Gastrocnemius medialis (tissue), 4 donors: ENCODE results near the gene SETDB1. TPM values are rescaled to one million over a fixed set of nuclear protein-coding genes. Genes with fewer than 3 reads are reported as not detected.
A peak's percentile ranks its signal among the peaks of the same experiment; 100 is the strongest.

Source experiments
- ATAC-seq, 2 donors: fragments of 150-250 bp; one replicate each; pipeline ENCODE4 v1.9.1; 2016
- DNase-seq, 2 donors: peaks; one replicate each; pipeline ENCODE4 v3.0.0-alpha.2; 2019
- H3K27ac ChIP-seq, 4 donors: fragments of 200-600 bp; sonication (generic); 1 replicate in 1 of 4; 2 replicates in 3 of 4; pipeline ENCODE4 v1.5.1; 2016 to 2018; ENCODE audit warnings: mild to moderate bottlenecking in 2 of 4, moderate library complexity in 1 of 4
- H3K27me3 ChIP-seq, 3 donors: fragments of 200-600 bp; sonication (generic) in 2 of 3; 1 replicate in 1 of 3; 2 replicates in 2 of 3; pipeline versions ENCODE4 v1.5.1 to v1.6.0; 2016 to 2019; ENCODE audit warnings: mild to moderate bottlenecking in 1 of 3, moderate library complexity in 1 of 3
- H3K36me3 ChIP-seq, 2 donors: fragments of 200-600 bp; sonication (generic) in 1 of 2; one replicate each; pipeline ENCODE4 v1.5.1; 2017 to 2018
- H3K4me1 ChIP-seq, 2 donors: fragments of 200-600 bp; sonication (generic) in 1 of 2; one replicate each; pipeline ENCODE4 v1.5.1; 2016 to 2017; ENCODE audit warnings: mild to moderate bottlenecking in 2 of 2
- H3K4me3 ChIP-seq, 4 donors: fragments of 200-600 bp; sonication (generic) in 3 of 4; 1 replicate in 1 of 4; 2 replicates in 3 of 4; pipeline ENCODE4 v1.5.1; 2016 to 2019; ENCODE audit warnings: mild to moderate bottlenecking in 2 of 4
- H3K9me3 ChIP-seq, 3 donors: fragments of 200-600 bp; sonication (generic) in 2 of 3; 1 replicate in 1 of 3; 2 replicates in 2 of 3; pipeline ENCODE4 v1.5.1; 2016 to 2019
- CTCF ChIP-seq, 5 experiments: fragments of 450-650 bp in 3 of 5; fragments of 200-600 bp in 2 of 5; sonication (generic) in 2 of 5; IDR thresholded peaks in 4 of 5; conservative IDR thresholded peaks in 1 of 5; 1 replicate in 4 of 5; 2 replicates in 1 of 5; pipeline ENCODE4 v1.5.1; 2016 to 2019; ENCODE audit warnings: antibody characterized with exemption in 5 of 5, mild to moderate bottlenecking in 3 of 5, moderate library complexity in 3 of 5
- POLR2A ChIP-seq, 2 donors: fragments of 450-650 bp; IDR thresholded peaks; one replicate each; pipeline ENCODE4 v1.6.1; 2017; ENCODE audit warnings: antibody characterized with exemption in 2 of 2, mild to moderate bottlenecking in 2 of 2, moderate library complexity in 2 of 2
- in situ Hi-C, 4 donors: fragments of 200-750 bp; cut with MboI; loops; one replicate each; pipeline versions ENCODE4 v1.15.0 to v1.8.0; 2017; ENCODE audit warnings: low sequenced_read_pairs in 4 of 4
- intact Hi-C: fragments of 100-400 bp; cut with DNase I; formaldehyde crosslinking; loops from one replicate; pipeline ENCODE4 v1.15.1; 2023; ENCODE audit warnings: low total_unique reads
- total RNA-seq, 4 donors: library from RNA; depleted of rRNA; stranded (reverse); fragments of >200 nt; gene quantifications; one replicate each; pipeline versions ENCODE4 v1.1.0 to v1.2.3, GENCODE V29; 2016

SETDB1 gene
- total RNA-seq, 4 donors from 2014 or later = 13.7 to 20.8 (median 17.3) TPM

DNA sequence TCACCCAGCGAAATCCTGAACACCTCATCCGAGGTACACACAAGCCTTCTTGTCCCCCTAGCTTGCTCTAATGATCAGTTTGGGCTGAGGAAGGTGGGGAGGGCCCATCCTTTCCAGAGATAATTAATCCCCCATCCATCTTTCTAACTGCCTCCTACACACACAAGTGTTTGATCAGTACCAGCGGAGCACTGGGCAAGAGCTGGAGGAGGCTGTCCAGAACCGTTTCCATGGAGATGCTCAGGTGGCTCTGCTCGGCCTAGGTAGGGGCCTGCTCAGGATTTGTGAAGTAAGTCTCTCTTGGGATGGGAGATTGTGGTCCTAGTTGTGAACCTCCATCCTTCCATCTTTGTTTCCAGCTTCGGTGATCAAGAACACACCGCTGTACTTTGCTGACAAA, 61.8 kb downstream of the SETDB1 start:
- H3K4me3 ChIP-seq = no peak overlapping the region
- no peaks in the 10 kb centered on the region for H3K9me3 ChIP-seq
- intact Hi-C loops = no loop called here
- in situ Hi-C loops = no loop called here
- ATAC-seq (no peak), DNase-seq (no peak)
- TF ChIP-seq CTCF (IDR thresholded peaks at IDR 0.05 in 4 of 5, conservative IDR thresholded peaks at IDR 0.05 in 1 of 5) = no peak
- no peak for TF ChIP-seq POLR2A (IDR thresholded peaks at IDR 0.05)
- H3K36me3 ChIP-seq = no peaks in the 10 kb centered on the region
- no peaks in the 10 kb centered on the region for H3K4me1 ChIP-seq
- no peak overlapping the region for H3K27ac ChIP-seq
- no peaks in the 10 kb centered on the region for H3K27me3 ChIP-seq

- H3K9me3 ChIP-seq = no peaks in the 10 kb centered on the region
Measured at GRCh38 chr1:150992626-150993025, 66.5 kb downstream of the SETDB1 start.

GRCh38 chr1:150994248-150994647, 68.1 kb downstream of the SETDB1 start:
- ATAC-seq (no peak), DNase-seq (no peak)
- TF ChIP-seq POLR2A (IDR thresholded peaks at IDR 0.05) (no peak), CTCF (IDR thresholded peaks at IDR 0.05 in 4 of 5, conservative IDR thresholded peaks at IDR 0.05 in 1 of 5) (no peak)
- in situ Hi-C loops (no loop called here), intact Hi-C loops (no loop called here)
- Histone ChIP-seq H3K4me3 (no peak overlapping the region), H3K36me3 (peaks cover 0 to 25% of the 10 kb centered on the region in 2 donors), H3K4me1 (peaks cover 9 to 11% of the 10 kb centered on the region in 2 donors), H3K27ac (no peak overlapping the region), H3K27me3 (no peaks in the 10 kb centered on the region), H3K9me3 (no peaks in the 10 kb centered on the region)

More at GRCh38 chr1:150992626-150993025, 66.5 kb downstream of the SETDB1 start:
- DNase-seq (no peak), ATAC-seq (no peak)
- Histone ChIP-seq H3K36me3 (peaks cover 0 to 8% of the 10 kb centered on the region in 2 donors), H3K27me3 (no peaks in the 10 kb centered on the region), H3K27ac (no peak overlapping the region), H3K4me3 (no peak overlapping the region), H3K4me1 (peaks cover 9 to 11% of the 10 kb centered on the region in 2 donors)
- in situ Hi-C loops = no loop called here
- intact Hi-C loops = no loop called here
- TF ChIP-seq CTCF (IDR thresholded peaks at IDR 0.05 in 4 of 5, conservative IDR thresholded peaks at IDR 0.05 in 1 of 5) (no peak), POLR2A (IDR thresholded peaks at IDR 0.05) (no peak)

DNA sequence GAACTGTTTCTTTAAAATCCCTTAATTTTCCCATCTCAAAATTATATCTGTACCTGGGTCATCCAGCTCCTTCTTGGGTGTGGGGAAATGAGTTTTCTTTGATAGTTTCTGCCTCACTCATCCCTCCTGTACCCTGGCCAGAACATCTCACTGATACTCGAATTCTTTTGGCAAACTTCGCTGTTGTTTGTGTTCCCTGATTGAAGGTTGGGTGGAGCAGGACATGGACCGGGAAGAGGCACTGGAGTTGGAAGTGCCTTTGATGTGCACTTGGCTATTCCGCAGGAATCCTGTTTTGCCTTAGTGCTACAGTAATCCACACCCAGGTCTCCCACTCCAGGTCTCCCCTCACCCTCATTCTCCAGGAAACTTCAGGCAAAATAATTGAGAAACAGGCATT, 69.3 kb downstream of the SETDB1 start:
- intact Hi-C loops (loop anchor here (1.0 kb wide), 1 partner anchor 16 kb away; no protein-coding TSS in a partner anchor), in situ Hi-C loops (no loop called here)
- ATAC-seq (peak; percentile 38), DNase-seq (no peak)
- peak overlapping the region in 2 of 4 donors; percentile 27 to 29 for H3K4me3 ChIP-seq
- no peaks in the 10 kb centered on the region for H3K9me3 ChIP-seq
- TF ChIP-seq CTCF (IDR thresholded peaks at IDR 0.05 in 4 of 5, conservative IDR thresholded peaks at IDR 0.05 in 1 of 5) (no peak), POLR2A (IDR thresholded peaks at IDR 0.05) (no peak)
- peaks cover 0 to 37% of the 10 kb centered on the region in 2 donors for H3K36me3 ChIP-seq
- peaks cover 9 to 11% of the 10 kb centered on the region in 2 donors for H3K4me1 ChIP-seq
- no peaks in the 10 kb centered on the region for H3K27me3 ChIP-seq
- peak overlapping the region; percentile 51 to 70 (median 64) for H3K27ac ChIP-seq

GRCh38 chr1:150995896-150996295, 69.7 kb downstream of the SETDB1 start:
- H3K36me3 ChIP-seq = peaks cover 0 to 41% of the 10 kb centered on the region in 2 donors
- ATAC-seq (peak; percentile 76 to 86), DNase-seq (peak in 1 of 2 donors; percentile 78)
- H3K4me3 ChIP-seq = peak overlapping the region in 2 of 4 donors; percentile 27 to 29
- H3K9me3 ChIP-seq = no peaks in the 10 kb centered on the region
- H3K4me1 ChIP-seq = peaks cover 9 to 11% of the 10 kb centered on the region in 2 donors
- TF ChIP-seq CTCF (IDR thresholded peaks at IDR 0.05 in 4 of 5, conservative IDR thresholded peaks at IDR 0.05 in 1 of 5) (peak; percentile 78 to 87 (median 83)), POLR2A (IDR thresholded peaks at IDR 0.05) (no peak)
- peak overlapping the region; percentile 51 to 70 (median 64) for H3K27ac ChIP-seq
- intact Hi-C loops = loop anchor here (1.0 kb wide), 1 partner anchor 17 kb away; no protein-coding TSS in a partner anchor
- in situ Hi-C loops = no loop called here
- H3K27me3 ChIP-seq = no peaks in the 10 kb centered on the region
